GM18517 (cell line): Measurements from ENCODE around the gene TMED7.
A peak's percentile ranks its signal among the peaks of the same experiment; 100 is the strongest.

Experiments
- ATAC-seq: cut with Tn5 transposase; IDR thresholded peaks from one replicate; pipeline ENCODE4 v1.9.1; 2021; ENCODE audit warnings: mild to moderate bottlenecking, moderate library complexity; ENCODE audit not compliant: unreplicated experiment

TMED7 gene

GRCh38 chr5:115629903-115630302 lies 4.1 kb upstream of the TMED7 start:
- ATAC-seq = no peak

- ATAC-seq = no peak
Observed at GRCh38 chr5:115627295-115627865, 1.5 kb upstream of the TMED7 start.

- ATAC-seq = peak; percentile 26
Observed at GRCh38 chr5:115626445-115626823, 598 bp upstream of the TMED7 start.

- no peak for ATAC-seq
Observed at GRCh38 chr5:115624994-115625393, 842 bp downstream of the TMED7 start.

- ATAC-seq = no peak
Observed at GRCh38 chr5:115623658-115624057, 2.2 kb downstream of the TMED7 start.

GRCh38 chr5:115621365-115621900 lies 4.4 kb downstream of the TMED7 start:
- no peak for ATAC-seq

DNA sequence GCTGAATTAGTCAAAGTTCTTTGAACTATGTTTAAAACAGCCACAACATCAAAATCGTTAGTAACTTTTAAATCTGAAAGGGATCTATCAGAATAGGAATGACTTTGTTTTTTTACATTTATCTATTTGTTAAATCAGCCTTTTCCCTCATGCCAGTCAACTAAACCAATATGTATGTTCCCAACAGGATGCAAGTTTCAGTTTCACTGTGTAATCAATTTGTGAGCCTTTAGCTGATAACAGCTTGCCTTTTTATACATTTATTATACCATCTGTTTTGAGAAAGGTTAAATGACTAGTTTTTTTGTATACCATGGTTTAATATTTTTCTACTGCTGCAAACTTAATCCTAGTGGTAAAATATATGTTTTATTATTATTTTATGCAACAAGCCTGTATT lies 8.9 kb downstream of the TMED7 start:
- no peak for ATAC-seq

DNA sequence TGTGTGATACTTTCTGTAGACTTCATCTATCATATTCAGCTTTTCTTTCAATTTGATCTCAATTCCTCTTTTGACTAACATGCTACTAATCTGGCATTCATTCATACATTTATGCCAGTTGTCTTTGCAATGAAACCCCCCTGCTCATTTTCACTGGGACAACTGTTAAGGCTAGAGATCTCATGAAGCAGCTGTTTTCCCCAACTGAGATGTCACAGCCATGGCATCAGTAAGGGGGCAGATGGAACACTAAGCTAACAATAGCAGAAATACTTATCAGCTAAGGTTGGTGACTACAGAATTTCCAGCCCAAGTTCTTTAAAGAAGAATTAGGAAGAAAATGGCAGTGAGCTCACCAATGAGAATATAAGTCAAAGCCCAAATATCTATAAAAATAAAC lies 9.4 kb downstream of the TMED7 start:
- ATAC-seq = no peak

DNA sequence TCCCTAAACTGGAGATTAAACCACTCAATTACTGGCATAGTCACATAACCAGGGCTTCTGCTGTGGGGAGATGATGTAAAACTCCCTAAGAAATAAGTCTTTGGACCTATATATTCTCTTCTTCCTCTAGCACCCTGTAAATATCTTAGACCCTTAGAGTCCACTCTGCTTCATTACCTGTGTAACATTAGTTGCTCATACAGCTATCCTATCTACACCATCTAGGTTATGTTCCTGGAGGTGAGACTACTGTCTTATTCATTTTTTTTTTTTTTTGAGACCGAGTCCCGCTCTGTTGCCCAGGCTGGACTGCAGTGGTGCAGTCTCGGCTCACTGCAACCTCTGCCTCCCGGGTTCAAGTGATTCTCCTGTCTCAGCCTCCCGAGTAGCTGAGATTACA lies 14.0 kb downstream of the TMED7 start:
- no peak for ATAC-seq

GRCh38 chr5:115607935-115608334 lies 17.9 kb downstream of the TMED7 start:
- ATAC-seq = no peak

DNA sequence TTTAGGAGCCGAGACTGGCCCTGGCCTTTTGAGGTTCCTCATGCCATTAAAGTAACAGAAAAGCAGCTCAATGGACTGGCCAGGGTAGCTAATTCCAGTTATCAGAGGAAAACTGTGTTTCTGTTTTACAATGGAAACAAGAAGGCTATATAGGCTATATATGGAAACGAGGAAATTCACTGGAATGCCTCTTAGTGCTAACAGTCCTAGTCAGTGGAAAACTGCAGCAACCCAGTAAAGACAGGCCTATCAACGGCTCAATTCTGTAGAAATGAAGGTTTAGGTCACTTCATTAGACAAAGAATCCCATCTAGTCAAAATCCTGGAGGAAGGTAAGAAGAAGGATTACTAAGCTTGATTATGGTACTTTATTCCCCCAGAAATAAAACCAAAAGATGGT lies 20.4 kb downstream of the TMED7 start:
- no peak for ATAC-seq

DNA sequence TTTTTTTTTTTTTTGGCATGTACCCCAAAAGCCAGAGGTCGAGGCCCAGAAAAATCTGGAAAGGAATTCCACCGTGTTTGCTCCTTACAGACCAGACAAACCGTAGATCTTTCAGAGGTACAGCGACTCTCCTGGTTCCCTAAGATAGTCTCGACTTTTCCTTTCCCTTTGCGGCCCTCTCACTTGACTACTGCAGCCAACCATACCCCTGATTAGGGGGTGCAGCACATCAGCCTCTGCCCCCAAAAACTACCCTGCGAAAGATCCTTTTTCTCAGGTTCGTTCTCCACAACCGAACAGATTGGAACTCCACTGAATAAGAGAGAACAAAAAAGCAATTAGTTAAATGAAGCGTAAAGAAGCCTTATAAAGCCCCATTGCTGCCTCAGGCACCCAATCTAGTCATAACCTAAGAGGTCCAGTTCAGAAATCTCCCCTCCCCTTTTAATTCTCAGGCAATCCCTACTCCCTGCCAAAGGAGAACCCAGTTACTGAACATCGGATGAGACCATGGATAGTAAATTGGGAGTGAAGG lies 23.2 kb downstream of the TMED7 start:
- ATAC-seq = no peak

GRCh38 chr5:115601701-115602590 lies 23.9 kb downstream of the TMED7 start, which contains the start of gene TICAM2:
Gene TICAM2, minus strand, starts transcription at chr5:115602479. Its CDS starts 21,223 bp downstream, at chr5:115581256.
- peak; percentile 84 for ATAC-seq

DNA sequence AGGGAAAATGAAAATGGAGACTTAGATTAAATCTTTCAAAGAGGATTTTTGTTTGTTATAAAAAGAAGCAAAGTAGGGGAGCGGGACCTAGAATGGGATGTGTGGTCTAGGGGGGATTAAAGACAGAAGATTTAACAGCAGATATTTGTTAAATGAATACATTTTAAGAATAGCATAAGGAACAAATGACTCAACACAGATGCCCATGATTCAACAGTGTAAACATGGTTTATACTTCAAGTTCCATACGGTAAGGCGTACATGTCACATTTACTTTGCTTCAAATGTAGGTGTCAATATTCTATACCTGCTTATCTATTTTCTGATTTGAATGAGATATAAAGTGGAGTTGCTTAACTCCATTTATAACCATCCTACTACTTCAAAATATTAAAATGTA lies 25.1 kb downstream of the TMED7 start:
- no peak for ATAC-seq

DNA sequence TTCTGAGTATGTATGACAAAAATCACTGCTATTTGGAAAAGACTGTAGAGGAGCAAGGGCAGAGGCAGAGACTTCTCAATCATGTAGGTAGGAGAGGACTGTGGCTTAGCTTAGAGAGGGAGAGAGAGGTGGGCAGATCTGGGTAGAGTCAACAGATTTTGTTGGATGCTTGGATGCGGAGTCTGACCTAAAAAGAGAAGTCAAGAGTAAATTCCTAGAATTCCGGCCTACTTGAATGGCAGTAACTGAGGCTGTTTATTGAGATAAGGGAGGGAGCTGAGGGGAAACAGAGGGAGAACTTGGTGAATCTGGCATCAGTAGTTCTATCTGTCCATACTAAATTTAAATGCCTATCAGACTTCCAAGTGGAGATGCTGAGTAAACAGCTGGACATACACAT lies 25.9 kb downstream of the TMED7 start:
- no peak for ATAC-seq

GRCh38 chr5:115599502-115599901 lies 26.3 kb downstream of the TMED7 start:
- peak; percentile 41 for ATAC-seq

DNA sequence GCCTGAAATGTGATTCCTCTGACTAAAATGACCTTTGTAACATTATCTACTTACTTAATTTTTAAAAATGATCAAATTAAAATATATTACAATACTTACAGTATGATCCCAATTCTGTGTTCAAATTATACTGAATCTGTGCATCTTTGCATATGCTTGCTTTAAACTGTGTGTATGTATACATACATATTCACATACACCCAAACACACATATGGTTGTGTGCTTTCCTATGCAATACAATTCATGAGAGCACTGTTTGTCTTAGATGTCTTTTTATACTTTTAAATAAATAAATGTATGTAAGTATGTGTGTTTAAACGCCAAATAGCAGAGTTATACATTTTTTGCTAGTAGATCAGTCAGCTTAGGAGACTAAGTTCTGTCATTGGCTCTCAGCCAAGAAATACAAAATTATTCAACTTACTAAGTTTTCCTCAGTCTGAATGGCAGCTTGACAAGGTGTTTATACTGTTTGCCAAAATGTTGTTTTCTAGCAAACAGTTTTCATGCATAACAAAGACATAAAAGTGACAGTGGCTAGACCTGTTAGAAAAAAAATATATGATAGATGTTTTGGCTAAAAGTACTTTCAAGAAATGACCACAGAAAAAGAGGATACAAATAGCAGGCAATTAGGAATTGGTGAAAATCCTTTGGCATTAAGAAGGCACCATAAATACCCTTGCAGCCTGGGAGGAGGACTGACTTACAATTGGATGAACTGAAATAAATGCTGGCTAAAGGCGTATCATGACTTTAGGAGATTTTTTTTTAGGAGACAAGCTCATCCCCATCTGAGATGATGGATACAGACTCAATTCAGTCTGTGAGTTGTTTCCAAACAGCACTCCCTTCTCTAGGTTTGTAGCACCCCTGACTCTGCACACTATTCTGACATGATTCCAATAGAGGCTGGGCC lies 31.4 kb downstream of the TMED7 start:
- no peak for ATAC-seq

DNA sequence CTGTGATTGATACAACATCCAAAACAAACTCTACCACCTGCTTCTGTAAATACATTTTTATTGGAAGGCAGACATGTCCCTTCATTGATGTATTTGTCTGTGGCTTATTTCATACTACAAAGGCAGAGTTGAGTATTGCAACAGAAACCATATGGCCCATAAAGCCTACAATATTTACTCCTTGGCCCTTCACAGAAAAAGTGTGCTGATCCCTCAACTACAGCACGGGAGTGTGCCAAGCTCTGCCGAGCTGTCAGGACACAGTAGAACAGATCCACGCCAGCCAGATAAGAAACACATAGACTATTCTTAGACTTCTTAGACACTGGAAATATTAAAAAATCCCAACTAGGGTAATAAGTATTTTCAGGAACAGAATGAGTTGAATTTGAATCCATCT lies 36.8 kb downstream of the TMED7 start:
- ATAC-seq = no peak

DNA sequence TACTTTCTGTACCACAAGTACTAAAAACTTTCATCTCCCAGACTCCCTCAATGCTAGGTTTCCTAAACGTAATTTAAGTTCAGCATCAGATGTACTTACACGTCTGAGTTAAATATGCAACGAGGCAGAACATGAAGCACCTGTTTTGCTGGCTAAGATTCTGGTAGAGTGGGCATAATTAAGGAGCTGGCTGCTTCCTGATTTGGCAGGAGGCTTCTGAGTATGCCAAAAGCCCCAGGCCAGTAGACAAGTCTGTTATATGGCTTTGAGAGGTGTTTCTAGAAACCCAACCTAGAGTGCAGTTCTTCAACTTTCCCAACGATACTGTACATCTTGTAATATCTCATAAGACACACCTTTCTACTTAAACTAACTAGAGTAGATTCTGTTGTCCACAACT lies 37.2 kb downstream of the TMED7 start:
- no peak for ATAC-seq

DNA sequence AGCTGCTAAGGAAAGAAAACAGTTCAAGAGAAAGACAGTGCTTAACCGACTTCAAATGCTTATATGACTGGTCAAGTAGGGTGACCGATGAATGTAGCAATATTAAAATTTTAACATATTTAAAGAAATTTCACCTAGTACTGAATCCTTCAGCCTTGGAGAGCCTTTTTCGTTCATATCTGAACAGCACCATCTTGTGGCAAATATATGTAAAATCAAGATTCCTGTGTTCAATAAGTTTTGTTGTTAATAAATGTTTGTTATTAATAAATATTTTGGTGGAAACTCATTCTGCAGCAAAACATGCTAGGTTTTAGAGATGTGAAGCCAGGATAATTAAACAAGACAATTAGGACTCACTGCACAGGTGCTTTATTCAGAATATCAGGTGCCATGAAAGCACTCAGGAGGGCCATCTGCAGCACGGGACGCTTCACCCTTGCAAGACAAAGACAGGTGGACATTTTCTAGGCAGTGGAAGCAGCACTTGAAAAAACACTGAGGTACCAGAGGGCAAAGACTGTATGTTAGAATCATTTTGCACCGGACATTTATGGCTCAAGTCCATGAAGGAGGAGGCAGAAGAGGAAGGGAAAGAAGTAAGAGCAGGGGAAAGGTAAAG lies 39.2 kb downstream of the TMED7 start:
- peak; percentile 49 for ATAC-seq
